LNCAP (cell line): ENCODE results near the gene TMEM158.

Experiments
- CTCF ChIP-seq: fragments of 450-650 bp; IDR thresholded peaks from 2 replicates; pipeline ENCODE4 v1.5.1; 2017; ENCODE audit warnings: mild to moderate bottlenecking

Gene TMEM158

DNA sequence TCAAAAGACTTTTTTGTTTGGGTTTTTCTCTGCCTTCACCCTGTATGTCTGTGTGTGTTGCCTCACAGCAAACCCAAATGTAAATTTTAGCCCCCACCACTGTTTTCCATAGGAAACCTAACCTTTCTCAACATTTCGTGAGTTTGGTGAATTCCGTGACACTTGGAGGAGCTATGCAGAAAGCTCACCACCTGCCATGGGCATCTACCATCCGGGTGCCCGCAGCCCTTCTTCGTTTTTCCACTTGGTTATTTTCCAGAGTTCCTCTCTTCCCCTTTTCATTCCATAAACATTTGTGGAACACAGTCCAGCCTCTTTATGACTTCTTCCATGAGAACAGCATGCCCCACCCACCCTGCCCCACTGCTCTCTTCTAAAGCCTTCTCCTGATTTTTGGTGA lies 31.3 kb downstream of the TMEM158 start:
- TF ChIP-seq CTCF: no peak

GRCh38 chr3:45191924-45192417 lies 34.1 kb downstream of the TMEM158 start:
- TF ChIP-seq CTCF: no peak

GRCh38 chr3:45191424-45191823 lies 34.7 kb downstream of the TMEM158 start:
- no peak for TF ChIP-seq CTCF

DNA sequence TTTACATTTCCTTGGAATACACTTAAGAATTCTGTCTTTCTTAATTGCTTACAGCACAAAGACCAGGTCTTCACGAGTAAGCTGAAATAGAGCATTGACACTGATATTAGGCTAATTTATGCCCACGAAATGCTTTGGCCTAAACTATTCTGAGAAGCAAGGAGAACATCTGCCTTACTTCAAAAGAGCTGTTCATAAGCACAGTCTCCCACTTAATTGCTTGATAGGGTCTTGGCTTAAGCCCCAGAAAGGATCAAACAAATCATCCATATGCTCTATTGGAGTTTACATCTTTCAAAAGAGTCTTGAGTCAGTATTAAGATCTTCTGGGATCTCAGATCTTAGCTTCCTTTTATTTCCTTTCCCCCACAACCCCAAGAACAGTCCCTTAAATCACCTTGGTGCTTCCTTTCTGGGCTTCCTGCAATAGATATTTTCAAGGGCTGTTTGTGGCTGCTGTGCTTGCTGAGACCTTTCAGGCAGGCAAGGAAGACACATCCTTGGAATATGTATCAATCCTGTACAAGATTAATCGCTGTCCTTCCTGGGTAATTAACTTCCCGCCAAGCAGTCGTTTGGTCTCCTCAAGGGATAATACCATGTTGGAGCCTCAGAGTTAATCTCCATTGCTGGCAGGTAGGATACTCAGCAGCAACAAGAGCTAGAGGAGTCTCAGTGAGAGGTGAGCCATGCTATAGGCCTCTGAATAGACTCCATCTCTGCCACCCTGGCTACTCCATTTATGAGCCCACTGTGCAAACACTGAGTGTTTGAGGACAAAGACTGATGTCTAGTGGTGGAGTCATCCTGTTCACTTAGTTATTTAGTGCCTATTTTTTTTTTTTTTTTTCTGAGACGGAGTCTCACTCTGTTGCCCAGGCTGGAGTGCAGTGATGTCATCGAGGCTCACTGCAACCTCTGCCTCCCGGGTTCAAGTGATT lies 37.1 kb downstream of the TMEM158 start:
- TF ChIP-seq CTCF: no peak

DNA sequence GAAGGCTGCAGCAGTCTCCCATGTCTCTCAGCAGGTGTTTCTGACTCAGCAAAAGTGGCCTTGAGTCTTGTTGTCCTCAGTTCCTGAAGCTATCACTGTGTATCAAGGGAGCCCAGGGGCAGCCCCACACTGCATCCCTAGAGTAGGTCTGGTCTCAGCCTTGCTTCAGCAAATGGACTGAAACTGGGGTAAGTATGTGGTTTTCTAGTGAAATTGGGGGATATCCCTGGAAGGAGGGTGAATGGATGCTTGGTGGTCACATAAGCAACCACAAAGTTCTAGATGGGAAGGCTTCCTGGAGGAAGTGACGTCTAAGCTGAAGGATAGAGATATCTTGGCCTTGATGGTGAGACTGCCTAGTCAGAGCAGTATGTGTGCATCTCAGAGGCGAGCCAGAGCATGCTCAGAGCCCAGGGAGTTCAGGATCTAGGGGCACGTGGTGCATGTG lies 38.4 kb downstream of the TMEM158 start:
- TF ChIP-seq CTCF: no peak

DNA sequence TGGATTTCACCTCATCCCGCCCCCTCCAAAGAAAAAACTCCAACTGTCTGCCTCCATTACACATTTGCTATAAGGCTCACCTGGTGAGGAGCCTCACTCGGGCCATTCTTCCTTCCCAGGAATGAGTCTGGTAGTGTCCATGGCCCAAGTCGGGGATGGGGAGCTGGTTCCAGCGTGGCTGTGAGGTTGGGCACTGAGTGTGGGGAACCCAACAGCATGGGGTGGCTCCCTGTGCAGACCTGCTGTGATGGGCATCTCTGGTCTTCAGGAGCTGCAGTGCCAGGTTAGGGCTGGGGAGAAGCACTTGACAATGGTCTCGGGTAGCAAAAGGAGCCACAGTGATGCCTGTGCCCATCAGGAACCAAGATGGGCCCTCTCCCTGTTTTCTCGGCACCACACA lies 39.2 kb downstream of the TMEM158 start:
- no peak for TF ChIP-seq CTCF

DNA sequence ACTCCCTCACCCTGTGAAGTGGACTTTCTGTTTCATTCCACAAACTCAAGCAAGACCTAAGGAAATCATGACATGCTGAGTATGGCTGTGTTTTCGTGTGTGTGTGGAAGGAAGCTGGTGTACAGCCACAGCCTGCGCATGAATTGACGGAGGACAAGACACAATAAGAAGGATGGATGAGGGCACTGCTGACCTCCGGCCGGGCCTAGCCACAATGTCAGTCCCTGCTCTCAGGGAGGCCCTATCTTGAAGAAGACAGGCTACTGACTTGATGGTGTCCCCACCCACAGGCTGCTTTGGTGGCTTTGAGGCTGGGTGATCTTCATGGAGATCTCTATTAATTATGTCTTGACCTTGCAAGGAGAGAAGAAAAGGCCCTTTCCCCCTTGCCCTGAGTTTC lies 40.6 kb downstream of the TMEM158 start:
- no peak for TF ChIP-seq CTCF
